RPMI8226 (cell line): ENCODE data around the gene PLEKHA7.
"Not testable (repeated sequence)": the region's sequence is repeated elsewhere in the genome, so short reads cannot be mapped to it uniquely, and the experiment has no call there.

ENCODE experiments used
- DNase-seq: peaks from one replicate; pipeline ENCODE4 v3.0.0-alpha.2; 2015

Gene PLEKHA7, protein sequence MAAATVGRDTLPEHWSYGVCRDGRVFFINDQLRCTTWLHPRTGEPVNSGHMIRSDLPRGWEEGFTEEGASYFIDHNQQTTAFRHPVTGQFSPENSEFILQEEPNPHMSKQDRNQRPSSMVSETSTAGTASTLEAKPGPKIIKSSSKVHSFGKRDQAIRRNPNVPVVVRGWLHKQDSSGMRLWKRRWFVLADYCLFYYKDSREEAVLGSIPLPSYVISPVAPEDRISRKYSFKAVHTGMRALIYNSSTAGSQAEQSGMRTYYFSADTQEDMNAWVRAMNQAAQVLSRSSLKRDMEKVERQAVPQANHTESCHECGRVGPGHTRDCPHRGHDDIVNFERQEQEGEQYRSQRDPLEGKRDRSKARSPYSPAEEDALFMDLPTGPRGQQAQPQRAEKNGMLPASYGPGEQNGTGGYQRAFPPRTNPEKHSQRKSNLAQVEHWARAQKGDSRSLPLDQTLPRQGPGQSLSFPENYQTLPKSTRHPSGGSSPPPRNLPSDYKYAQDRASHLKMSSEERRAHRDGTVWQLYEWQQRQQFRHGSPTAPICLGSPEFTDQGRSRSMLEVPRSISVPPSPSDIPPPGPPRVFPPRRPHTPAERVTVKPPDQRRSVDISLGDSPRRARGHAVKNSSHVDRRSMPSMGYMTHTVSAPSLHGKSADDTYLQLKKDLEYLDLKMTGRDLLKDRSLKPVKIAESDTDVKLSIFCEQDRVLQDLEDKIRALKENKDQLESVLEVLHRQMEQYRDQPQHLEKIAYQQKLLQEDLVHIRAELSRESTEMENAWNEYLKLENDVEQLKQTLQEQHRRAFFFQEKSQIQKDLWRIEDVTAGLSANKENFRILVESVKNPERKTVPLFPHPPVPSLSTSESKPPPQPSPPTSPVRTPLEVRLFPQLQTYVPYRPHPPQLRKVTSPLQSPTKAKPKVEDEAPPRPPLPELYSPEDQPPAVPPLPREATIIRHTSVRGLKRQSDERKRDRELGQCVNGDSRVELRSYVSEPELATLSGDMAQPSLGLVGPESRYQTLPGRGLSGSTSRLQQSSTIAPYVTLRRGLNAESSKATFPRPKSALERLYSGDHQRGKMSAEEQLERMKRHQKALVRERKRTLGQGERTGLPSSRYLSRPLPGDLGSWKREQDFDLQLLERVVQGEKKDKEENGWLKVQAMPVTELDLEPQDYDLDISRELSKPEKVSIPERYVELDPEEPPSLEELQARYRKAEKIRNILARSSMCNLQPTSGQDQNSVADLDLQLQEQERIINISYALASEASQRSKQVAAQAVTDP

DNA sequence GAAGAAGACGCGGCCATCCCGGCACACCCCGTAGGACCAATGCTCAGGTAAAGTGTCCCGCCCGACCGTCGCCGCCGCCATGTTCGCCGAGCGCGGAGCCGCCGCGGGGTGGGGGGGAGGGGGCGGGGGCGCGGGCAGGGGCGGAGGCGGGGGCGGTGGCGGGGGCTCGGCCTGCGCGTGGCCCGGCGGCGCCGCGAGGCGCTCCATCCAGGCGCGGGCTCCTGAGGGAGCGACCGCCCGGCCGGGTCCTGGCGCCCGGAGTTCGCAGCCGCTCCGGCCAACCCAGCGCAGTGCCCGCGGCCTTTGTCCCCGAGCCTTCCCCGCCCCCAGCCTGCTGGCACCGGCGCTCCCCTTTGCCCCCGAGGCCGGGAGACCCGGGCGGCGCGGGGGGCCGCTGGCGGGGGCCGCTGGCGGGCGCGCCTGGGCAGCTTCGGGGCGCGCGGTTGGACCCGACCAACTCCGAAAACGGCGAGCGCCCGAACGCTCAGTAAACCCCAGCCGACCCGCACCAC is at the start of gene PLEKHA7:
TSS of gene PLEKHA7 (minus strand) at position 94 of the 512 bp plus-strand sequence. CDS start at position 81, 13 bp downstream.
- DNase-seq, result no peak

DNA sequence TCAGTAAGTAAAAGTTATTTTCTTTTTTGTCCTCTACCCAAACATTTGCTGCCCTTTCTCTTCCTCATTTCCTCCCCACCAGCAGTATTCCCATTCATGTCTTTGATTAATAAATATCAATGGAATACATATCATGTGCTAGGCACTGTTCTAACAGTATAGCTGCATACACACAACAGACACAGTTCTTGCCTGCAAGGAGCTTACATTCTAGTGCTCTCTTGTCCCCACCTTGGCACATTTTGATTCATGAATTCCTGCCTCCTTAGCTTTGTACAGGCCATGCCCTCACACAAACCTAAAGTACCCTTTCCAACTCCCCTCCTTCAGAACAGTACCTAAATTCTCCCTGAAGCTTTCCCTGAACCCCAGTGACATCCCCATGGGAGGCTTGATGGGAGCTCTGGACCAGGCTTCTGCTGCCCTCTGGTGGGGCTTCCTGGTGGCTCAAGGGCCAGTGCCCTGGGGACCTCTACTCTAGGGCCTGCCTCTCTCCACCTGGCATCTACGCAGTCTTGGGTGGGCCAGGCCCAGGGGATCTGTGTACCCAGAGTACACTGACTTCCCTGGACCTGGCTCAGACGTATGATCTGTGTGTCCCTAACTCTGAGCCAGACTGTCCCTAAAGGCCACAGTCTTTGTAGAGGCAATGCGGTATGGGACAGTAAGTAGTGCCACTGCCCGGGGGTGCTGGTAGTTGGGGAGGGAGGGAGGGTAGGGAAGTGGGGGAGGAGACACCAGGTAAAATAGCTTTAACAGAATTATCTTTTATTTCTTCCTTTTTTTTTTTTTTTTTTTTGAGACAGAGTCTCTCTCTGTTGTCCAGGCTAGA is 49.2 kb upstream of the PLEKHA7 start:
- peak; percentile 50 for DNase-seq

DNA sequence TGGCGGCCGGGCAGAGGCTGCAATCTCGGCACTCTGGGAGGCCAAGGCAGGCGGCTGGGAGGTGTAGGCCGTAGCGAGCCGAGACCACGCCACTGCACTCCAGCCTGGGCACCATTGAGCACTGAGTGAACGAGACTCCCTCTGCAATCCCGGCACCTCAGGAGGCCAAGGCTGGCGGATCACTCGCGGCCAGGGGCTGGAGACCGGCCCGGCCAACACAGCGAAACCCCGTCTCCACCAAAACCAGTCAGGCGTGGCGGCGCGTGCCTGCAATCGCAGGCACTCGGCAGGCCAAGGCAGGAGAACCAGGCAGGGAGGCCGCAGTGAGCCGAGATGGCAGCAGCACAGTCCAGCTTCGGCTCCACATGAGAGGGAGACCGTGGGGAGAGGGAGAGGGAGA is 36.9 kb upstream of the PLEKHA7 start:
- not testable (repeated sequence) for DNase-seq

DNA sequence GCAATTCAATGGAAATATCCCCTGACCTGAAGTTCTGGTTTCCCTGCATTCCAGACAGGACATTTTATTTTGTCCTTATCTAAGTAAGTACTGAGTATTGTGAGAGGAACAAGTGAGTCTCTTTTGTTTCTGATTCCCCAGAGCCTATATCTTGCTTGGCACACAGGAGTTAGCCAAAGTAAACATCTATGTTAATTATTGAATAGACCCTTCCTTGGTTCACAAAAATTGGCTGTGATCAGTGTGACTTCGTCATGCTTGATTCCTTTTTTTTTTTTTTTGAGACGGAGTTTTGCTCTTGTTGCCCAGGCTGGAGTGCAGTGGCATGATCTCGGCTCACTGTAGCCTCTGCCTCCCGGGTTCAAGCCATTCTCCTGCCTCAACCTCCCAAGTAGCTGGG is 34.3 kb upstream of the PLEKHA7 start:
- DNase-seq, result not testable (repeated sequence)

DNA sequence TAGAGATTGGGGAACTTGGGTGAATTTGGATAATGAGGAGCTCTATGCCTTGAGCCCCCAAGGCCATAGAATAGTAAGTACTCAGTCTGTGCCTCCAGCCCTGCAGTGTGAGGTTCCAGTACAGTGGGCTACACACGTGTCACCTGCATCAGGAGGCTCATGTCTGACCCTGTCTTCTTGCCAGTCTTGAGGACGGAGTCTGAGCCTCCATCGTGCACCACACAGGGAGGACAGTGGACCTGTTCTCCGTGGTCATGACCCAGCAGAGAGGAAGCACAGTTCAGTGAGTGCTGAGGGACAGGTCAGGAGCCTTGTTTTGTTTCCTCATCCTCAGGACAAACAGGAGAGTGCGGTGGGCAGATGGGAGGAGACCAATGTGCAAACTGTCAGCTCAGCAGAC is 32.5 kb upstream of the PLEKHA7 start:
- DNase-seq, result no peak

DNA sequence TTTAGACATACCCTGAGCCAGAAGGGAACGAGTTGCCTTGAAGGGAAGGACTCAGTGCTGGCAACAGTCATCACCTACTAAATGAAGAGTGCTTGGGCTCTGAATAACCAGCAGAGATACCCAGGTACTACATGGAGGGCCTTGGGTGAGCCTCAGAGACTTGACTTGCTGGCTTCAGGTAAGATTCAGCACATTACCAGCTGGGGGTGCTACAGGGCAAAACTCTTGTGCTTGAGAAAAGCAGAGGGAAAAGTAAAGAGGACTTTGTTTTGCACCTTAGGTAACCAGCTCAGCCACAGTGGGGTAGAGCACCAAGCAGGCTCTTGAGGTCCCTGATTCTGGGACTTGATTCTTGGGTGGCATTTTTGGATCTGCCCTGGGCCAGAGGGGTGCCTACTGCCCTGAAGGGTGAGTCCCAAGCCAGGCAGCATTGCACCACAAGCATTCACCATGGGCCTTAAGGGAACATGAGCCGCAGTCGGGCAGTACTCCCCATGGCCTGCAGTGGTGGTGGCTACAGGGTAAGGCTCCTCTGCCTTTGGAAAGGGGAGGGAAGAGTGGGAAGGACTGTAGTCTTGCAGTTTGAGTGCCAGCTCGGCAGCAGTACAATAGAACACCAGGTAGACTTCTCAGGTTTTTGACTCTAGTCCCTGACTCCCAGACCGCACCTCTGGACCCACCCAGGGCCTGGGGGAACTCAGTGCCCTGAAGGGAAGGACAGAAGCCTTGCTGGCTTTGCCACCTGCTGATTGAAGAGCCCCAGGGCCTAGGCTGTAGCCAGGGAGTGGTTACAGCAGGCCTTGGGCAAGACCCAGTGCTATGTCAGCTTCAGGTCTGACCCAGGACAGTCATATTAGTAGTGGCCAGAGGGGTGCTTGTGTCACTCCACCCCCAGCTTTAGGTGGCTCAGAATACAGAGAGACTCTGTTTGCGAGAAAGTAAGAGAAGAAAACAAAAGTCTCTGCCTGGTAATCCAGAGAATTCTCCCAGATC is 22.7 kb upstream of the PLEKHA7 start:
- DNase-seq, result no peak

DNA sequence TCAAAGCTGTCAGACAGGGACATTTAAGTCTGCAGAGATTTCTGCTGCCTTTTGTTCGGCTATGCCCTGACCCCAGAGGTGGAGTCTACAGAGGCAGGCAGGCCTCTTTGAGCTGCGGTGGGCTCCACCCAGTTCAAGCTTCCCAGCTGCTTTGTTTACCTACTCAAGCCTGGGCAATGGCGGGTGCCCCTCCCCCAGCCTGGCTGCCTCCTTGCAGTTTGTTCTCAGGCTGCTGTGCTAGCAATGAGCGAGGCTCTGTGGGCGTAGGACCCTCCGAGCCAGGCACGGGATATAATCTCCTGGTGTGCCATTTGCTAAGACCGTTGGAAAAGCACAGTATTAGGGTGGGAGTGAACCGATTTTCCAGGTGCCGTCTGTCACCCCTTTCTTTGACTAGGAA is 19.8 kb upstream of the PLEKHA7 start:
- not testable (repeated sequence) for DNase-seq

DNA sequence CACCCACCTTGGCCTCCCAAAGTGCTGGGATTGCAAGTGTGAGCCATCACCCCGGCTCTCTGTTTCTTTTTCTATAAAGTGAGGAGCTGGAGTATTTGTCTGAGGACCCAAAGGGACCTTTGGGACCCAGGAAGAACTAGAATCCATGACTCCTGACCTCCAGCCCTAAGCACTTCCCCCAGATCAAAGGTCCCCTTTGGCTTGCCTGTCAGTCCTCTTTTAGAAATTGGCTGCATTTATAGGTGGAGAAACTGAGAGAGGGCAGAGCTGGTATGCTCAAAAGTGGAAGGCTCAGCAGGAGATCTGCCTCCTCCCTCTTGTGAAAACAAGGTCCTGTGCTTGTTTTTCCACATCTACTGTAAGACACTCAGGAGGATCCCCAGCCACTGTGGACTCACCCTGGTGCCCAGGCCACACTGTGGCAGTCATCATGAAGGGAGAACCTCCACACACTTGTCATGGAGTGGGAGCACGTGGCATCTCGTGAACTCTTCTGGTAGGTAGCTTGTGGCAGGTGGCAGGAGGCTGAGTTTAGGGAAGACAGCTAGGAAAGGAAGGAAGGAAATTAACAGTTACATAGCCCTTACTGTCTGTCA is 12.4 kb upstream of the PLEKHA7 start:
- DNase-seq, result no peak

DNA sequence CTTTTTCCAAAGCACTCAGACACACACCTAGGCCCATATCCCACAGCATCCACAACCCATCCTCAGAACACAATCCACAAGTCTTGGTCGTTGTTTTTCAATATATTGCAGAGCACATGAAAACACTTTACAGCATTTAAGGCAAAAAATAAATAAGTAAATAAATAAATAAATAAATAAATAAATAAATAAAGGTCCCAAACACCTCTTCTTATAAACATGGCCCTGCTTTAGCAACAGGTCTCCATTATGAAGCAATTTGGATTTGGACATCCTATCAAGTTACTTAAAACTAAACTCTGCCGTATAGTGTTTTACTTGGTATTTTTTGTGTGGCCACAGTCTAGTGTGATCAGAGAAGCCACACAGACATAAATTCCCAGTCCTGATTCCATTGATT is 10.7 kb upstream of the PLEKHA7 start:
- no peak for DNase-seq

DNA sequence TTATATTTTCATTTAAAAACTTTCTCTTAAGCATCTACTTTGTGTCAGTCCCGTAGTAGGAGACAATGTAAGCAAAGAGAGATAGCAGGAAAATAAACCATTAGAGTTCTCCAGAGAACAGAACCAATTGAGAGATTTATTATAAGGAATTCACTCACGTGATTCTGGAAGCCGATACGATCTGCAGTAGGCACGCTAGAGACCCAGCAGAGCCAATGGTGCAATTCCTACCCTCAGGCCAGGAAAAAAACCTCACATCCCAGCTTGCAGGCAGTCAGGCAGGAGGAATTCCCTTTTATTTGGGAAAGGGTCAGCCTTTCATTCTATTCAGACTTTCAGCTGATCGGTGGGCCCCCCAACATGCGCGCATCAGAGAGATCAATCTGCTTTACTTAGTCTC is 7.3 kb upstream of the PLEKHA7 start:
- DNase-seq, result no peak

DNA sequence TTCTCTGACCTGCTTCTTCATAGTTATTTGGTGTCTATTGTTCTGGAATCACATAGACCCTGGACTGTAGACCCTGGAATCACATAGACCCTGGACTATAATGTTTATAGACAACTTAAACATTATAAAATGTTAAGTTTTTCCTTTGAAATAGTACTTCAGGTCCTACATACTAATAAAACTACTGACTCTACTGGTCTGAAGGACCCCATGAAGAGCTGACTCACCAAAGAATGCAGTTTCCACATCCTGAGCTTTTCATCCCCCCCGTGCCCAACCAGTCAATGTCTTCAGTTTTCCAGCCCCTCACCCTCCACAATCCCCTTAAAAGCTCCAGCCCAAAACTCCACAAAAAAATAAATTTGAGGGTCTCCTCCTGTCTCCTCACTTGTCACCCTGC is 6.6 kb upstream of the PLEKHA7 start:
- no peak for DNase-seq

DNA sequence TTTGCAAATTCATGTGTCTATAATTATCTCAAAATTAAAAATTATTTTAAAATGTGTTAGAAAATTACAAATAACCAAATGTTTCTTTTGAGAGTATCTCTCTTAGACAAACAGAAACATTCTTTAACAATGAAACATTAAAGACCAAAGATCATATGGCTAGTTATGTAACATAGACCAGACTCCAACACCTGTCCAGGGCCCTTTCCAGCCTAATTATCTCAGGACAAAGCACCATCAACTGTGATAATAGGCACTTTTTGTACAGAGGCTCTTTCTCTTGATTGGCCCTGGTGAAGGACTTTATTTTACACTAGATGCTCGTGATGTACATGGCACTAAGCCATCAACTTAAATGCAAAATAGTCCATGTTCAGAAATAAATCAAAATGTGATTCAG is 5.0 kb upstream of the PLEKHA7 start:
- no peak for DNase-seq

DNA sequence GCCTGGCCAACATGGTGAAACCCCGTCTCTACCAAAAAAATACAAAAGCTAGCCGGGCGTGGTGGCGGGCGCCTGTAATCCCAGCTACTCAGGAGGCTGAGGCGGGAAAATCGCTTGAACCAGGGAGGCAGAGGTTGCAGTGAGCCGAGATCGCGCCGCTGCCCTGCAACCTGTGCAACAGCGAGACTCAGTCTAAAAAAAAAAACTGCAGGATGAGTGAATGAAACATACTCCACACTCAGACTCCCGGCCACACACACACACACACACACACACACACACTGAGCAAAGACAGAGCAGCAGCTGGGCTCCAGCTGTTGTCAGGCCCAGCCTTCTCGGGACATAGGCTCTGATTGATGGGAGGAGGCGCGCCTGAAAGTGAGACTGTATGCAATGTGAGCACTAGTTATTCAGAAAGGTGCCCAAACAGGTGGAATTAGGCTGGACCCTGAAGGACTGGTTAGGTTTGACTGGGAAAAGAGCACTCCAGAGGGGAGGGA is 1.5 kb upstream of the PLEKHA7 start:
- DNase-seq, result no peak

DNA sequence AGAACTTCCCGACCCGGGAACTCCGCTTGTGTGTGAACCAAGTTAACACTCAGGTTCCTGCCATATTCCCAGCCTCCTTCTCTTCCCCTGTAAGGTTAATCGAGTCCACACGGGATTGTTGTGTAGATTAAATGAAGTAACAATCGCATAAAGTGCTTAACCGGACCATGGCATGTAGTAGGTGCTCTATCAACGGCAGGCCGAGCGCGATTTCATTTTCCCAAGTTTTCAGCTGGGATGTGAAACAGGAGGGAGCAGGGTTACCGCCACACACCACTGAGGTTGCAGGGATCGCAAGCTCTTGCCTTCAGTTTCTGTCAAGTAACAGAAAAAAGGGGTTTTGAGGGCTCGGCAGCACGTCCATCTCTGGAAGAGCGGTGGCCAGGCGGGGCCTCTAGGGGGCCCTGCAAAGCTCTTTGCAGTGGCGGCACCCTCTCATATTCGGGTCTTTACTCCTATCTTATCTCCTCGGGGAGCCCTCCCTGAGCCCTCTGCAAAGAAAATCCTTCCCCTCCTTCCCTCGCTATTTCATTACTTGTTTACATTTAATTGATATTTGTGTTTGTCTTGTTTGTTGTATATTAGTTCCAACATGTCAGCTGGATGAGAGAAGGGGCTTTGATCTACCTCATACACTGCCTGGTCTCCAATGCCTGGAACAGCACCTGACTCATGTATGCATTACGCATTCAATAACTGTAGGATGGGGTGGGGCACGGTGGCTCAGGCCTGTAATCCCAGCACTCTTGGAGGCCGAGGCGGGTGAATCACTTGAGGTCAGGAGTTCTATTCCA is 816 bp upstream of the PLEKHA7 start:
- DNase-seq, result peak; percentile 23

DNA sequence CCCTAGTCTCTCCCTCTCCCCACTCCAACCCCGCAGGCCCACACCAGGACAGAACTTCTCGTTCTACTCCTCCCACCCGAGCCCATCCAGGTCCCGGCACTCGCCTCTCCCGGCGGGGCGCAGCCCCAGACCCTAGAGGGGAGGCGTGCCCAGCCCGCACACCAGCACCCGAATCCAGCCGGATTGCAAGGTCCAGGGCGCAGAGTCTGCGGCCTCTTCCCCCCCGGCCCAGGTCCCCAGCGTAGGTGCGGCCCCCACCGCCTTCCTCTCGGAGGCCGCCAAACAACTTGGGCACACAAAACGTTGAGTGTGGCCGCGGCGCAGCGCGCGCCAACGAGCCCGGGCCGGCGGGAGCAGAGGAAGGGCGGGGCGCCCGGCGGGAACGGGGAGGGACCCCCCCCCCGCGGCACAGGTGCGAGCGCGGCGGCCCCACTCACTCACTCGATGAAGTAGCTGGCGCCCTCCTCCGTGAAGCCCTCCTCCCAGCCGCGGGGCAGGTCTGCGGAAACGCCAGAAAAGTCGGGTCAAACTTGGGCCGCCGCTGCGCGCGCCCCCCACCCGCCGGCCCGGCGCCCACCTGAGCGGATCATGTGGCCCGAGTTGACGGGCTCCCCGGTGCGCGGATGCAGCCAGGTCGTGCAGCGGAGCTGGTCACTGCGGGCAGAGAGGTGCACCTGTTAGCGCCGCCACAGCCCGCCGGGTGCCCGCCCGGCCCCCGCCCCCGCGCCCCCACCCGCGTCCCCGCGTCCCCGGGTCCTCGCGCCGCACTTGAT is 480 bp downstream of the PLEKHA7 start:
- DNase-seq, result peak; percentile 4

DNA sequence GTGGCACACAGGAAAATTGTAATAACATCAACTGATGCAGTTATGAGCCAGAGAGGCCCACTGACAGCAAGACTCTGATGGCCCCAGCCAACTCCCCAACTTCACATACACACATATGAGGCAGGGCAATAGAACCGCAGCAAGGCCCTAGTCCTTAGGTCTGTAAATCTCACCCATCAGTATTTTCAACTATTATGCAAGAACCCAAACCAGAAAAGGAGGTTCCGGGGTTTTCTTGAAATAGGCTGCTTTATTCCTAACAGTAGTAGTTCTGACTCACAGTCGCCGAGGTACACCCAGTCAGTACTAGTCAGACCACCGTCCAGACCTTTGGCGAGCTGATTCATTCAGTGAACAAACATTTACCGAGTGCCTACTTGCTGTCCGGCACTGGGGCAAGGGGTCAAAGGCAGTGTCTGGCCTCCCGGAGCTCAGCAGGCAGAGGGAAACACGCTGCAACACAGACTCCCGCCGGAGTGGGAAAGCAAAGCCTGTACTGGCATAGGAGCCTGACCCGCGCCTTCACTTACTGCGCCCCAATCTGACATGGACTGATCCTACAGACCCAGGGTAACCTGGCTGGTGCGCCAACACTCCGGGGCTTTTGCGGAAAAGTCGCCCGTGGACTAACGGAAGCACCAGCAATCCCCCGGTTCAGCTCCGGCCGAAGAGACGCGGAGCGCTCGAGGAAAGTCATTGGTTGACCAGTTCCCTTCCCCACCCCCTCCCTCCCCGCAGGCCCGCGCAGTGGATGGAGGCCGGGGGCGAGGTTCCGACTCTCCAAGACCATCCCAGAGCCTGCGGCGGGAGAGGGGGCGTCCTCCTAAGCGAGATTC is 1.3 kb downstream of the PLEKHA7 start:
- DNase-seq, result no peak

DNA sequence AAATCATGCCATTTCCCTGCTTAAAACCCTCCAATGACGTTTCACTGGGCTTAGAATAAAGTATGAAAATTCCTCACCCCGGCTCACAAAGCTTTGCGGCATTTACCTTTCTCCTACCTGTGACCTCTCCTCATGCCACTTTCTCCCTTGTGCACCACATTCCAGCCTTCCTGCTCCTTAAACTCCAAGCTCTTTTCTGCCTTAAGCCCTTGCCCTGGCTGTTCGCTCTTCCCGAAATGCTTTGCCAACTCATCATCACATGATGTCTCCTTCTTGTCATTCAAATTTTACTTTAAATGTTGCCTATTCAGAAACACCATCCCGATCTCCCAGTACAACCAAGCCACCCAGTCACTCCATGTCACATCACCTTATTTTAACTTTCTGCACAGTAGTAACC is 2.0 kb downstream of the PLEKHA7 start:
- DNase-seq, result no peak
